OCI-LY3 (cell line): Measurements from ENCODE around the gene ANKS6.

ENCODE experiments used
- H2AFZ ChIP-seq: fragments of 200-600, 300-600 bp; shearing (Covaris generic); 2 replicates; pipeline ENCODE4 v1.6.0; 2014; ENCODE audit warnings: antibody characterized with exemption, low read depth, low read length
- H3K27ac ChIP-seq: fragments of 200-600, 300-600 bp; sonication (generic); 2 replicates; pipeline ENCODE4 v1.5.1; 2014; ENCODE audit warnings: mild to moderate bottlenecking, low read length, moderate library complexity, mixed read lengths
- H3K27me3 ChIP-seq: fragments of 200-600, 300-600 bp; sonication (generic); 2 replicates; pipeline ENCODE4 v1.6.1; 2014; ENCODE audit warnings: low read depth, low read length, mixed read lengths
- H3K36me3 ChIP-seq: fragments of 200-600, 300-600 bp; sonication (generic); replicated peaks from 2 replicates; pipeline ENCODE3; 2014; ENCODE audit warnings: low read depth, low read length, mixed read lengths
- H3K4me1 ChIP-seq: fragments of 300-600, 200-600 bp; sonication (generic); 2 replicates; pipeline ENCODE4 v1.6.1; 2014; ENCODE audit warnings: low read length, mixed read lengths
- H3K4me2 ChIP-seq: fragments of 200-600, 300-600 bp; sonication (generic); 2 replicates; pipeline ENCODE4 v1.6.1; 2014; ENCODE audit warnings: low read length, mixed read lengths
- H3K4me3 ChIP-seq: fragments of 300-600, 200-600 bp; sonication (generic); 2 replicates; pipeline ENCODE4 v1.5.1; 2014; ENCODE audit warnings: antibody characterized with exemption, mild to moderate bottlenecking, low read length, moderate library complexity
- H3K79me2 ChIP-seq: fragments of 300-600, 200-600 bp; shearing (Covaris generic); 2 replicates; pipeline ENCODE4 v1.6.1; 2014; ENCODE audit warnings: mild to moderate bottlenecking, low read length, mixed read lengths
- H3K9ac ChIP-seq: fragments of 300-600, 200-600 bp; shearing (Covaris generic); 2 replicates; pipeline ENCODE4 v1.6.0; 2014; ENCODE audit warnings: mild to moderate bottlenecking, low read length, moderate library complexity
- H3K9me3 ChIP-seq: fragments of 200-600, 300-600 bp; shearing (Covaris generic); 2 replicates; pipeline ENCODE4 v1.6.1; 2014; ENCODE audit warnings: low read length, mixed read lengths; ENCODE audit not compliant: insufficient read depth
- H4K20me1 ChIP-seq: fragments of 200-600, 300-600 bp; sonication (generic); 2 replicates; pipeline ENCODE4 v1.6.1; 2016; ENCODE audit warnings: low read length, mixed read lengths; ENCODE audit not compliant: insufficient read depth
- EZH2phosphoT487 ChIP-seq: fragments of 200-600 bp; shearing (Covaris generic); IDR thresholded peaks from 2 replicates; pipeline ENCODE4 v1.6.1; 2018; ENCODE audit warnings: antibody characterized with exemption, mixed run types, low read depth
- TF ChIP-seq, protein P1 (sequence below): fragments of 200-600, 300-600 bp; sonication (generic); IDR thresholded peaks from 2 replicates; pipeline ENCODE4 v1.5.1; 2014; ENCODE audit warnings: antibody characterized with exemption, low read length, low read depth

Gene ANKS6

DNA sequence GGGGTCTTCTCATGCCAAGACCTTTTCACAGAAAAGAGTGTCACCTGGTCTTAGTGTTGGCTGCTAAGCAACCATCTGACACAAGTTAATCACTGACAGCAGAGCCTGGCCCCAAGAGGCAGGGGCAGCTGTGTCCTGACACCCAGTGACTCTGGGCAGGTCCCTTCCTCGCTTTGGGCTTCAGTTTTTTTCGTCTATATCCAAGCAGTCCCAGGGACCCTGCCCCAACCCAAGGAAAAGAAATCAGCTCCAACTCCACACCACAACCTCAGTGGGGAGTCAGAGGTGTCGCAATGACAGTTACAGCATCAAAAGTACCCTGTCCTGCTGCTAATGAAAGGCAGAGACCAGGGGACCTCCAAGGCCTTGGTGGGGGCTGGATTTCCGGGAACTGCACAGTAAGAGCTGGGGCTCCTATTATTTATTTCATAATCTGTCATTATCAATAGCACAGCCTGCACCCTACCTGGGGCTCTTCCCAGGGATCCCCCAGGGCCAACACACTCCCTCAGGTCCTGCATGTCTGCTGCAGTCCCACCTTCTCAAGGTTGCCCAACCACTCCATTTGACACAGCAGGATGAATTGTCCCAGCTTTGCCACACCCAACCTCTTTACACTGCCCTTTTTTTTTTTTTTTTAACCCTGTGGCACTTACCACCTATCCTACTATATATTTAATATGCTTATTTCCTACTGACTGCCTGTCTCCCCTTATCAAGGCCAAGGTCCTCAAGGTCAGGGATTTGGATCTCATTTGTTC lies 9.4 kb downstream of the ANKS6 start:
- no peak overlapping the region for H2AFZ ChIP-seq
- H4K20me1 ChIP-seq = peaks cover 16% of the 10 kb centered on the region
- no peaks in the 10 kb centered on the region for H3K4me1 ChIP-seq
- no peak for TF ChIP-seq EZH2phosphoT487
- TF ChIP-seq, protein P1, sequence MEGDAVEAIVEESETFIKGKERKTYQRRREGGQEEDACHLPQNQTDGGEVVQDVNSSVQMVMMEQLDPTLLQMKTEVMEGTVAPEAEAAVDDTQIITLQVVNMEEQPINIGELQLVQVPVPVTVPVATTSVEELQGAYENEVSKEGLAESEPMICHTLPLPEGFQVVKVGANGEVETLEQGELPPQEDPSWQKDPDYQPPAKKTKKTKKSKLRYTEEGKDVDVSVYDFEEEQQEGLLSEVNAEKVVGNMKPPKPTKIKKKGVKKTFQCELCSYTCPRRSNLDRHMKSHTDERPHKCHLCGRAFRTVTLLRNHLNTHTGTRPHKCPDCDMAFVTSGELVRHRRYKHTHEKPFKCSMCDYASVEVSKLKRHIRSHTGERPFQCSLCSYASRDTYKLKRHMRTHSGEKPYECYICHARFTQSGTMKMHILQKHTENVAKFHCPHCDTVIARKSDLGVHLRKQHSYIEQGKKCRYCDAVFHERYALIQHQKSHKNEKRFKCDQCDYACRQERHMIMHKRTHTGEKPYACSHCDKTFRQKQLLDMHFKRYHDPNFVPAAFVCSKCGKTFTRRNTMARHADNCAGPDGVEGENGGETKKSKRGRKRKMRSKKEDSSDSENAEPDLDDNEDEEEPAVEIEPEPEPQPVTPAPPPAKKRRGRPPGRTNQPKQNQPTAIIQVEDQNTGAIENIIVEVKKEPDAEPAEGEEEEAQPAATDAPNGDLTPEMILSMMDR = no peak
- H3K27ac ChIP-seq = no peak overlapping the region
- H3K36me3 ChIP-seq = peaks cover 8% of the 10 kb centered on the region
- no peaks in the 10 kb centered on the region for H3K9me3 ChIP-seq
- H3K79me2 ChIP-seq = 0 out of 2 replicates have a peak, but pooled peaks cover 7% of the 10 kb centered on the region
- H3K4me2 ChIP-seq = no peak overlapping the region
- no peaks in the 10 kb centered on the region for H3K27me3 ChIP-seq
- no peak overlapping the region for H3K9ac ChIP-seq
- no peak overlapping the region for H3K4me3 ChIP-seq

GRCh38 chr9:98784831-98785806 lies 11.2 kb downstream of the ANKS6 start:
- Histone ChIP-seq H3K36me3 (peaks cover 10% of the 10 kb centered on the region), H3K27ac (no peak overlapping the region), H3K9ac (no peak overlapping the region), H3K9me3 (no peaks in the 10 kb centered on the region), H3K4me1 (no peaks in the 10 kb centered on the region), H4K20me1 (0 out of 2 replicates have a peak, but pooled peaks cover 4% of the 10 kb centered on the region), H3K4me2 (no peak overlapping the region), H3K79me2 (no peaks in the 10 kb centered on the region), H3K4me3 (no peak overlapping the region), H3K27me3 (no peaks in the 10 kb centered on the region), H2AFZ (no peak overlapping the region)
- no peak for TF ChIP-seq EZH2phosphoT487
- TF ChIP-seq, protein P1 = no peak

GRCh38 chr9:98783518-98784226 lies 12.7 kb downstream of the ANKS6 start:
- Histone ChIP-seq H3K4me3 (no peak overlapping the region), H3K27ac (no peak overlapping the region), H3K9ac (no peak overlapping the region), H3K4me1 (no peaks in the 10 kb centered on the region), H3K79me2 (no peaks in the 10 kb centered on the region), H3K4me2 (no peak overlapping the region), H2AFZ (no peak overlapping the region), H3K27me3 (no peaks in the 10 kb centered on the region), H3K36me3 (peaks cover 2% of the 10 kb centered on the region), H3K9me3 (no peaks in the 10 kb centered on the region), H4K20me1 (0 out of 2 replicates have a peak, but pooled peaks cover 4% of the 10 kb centered on the region)
- no peak for TF ChIP-seq EZH2phosphoT487
- TF ChIP-seq, protein P1 = no peak
